K562 (cell line): ENCODE data around the gene PLEKHM2. TPM values are rescaled to one million over a fixed set of nuclear protein-coding genes. Genes with fewer than 3 reads are reported as not detected.

Experiments used
- ATAC-seq: fragments of 200-7000 bp; cut with Tn5 transposase; 3 replicates; pipeline ENCODE4 v1.9.1; 2020; ENCODE audit warnings: moderate library complexity
- BruUV-seq: library from RNA; stranded (reverse); fragments of 400-500 nt; replicated peaks from 2 replicates; lab custom pipeline; 2021; lab: Mats Ljungman, UMichigan
- CTCF ChIA-PET: fragments of 300-600 bp; formaldehyde crosslinking; extraction: SDS; loops from one replicate; lab custom pipeline; 2021; ENCODE audit warnings: low intra/inter-chr PET ratio; lab: Yijun Ruan, JAX
- POLR2A ChIA-PET: fragments of 300-600, 350-650 bp; sonication (Branson Sonifier 250); formaldehyde crosslinking; extraction: SDS; loops from one replicate; lab custom pipeline; 2021; ENCODE audit warnings: antibody characterized with exemption, inconsistent platforms; lab: Yijun Ruan, JAX
- DNase-seq, 4 experiments: peaks; one replicate each; pipeline versions ENCODE4 v3.0.0 to v3.0.0-alpha.2; 2011 to 2018; ENCODE audit warnings: low spot score in 3 of 4, mixed read lengths in 3 of 4; ENCODE audit errors: extremely low read depth in 1 of 4
- FAIRE-seq: peaks from 2 replicates; lab custom pipeline; 2011; peaks lifted over from hg19 to GRCh38; lab: Jason Lieb, UNC
- H2AFZ ChIP-seq: 2 replicates; pipeline ENCODE4 v1.6.0; 2011; ENCODE audit warnings: low read depth, low read length, control low read depth, inconsistent platforms
- H3K27ac ChIP-seq: fragments of 200-600 bp; 3 replicates; pipeline ENCODE4 v1.8.0; 2011; ENCODE audit warnings: low read depth, mild to moderate bottlenecking, control low read depth, inconsistent platforms, low read length, moderate library complexity, mixed read lengths; ENCODE audit errors: extremely low read depth
- H3K27me3 ChIP-seq, 2 experiments: fragments of 300-600 bp in 1 of 2; 2 replicates in 1 of 2; 3 replicates in 1 of 2; pipeline versions ENCODE4 v1.6.0 to v1.8.0; 2011; ENCODE audit warnings: inconsistent platforms in 2 of 2, low read length in 2 of 2, mild to moderate bottlenecking in 1 of 2, mixed read lengths in 1 of 2, moderate library complexity in 1 of 2; ENCODE audit not compliant: control insufficient read depth in 2 of 2, insufficient read depth in 2 of 2
- H3K36me3 ChIP-seq: fragments of 300-600 bp; 3 replicates; pipeline ENCODE4 v1.8.0; 2011; ENCODE audit warnings: mild to moderate bottlenecking, low read length, inconsistent platforms; ENCODE audit not compliant: control insufficient read depth, insufficient read depth
- H3K4me1 ChIP-seq, 2 experiments: fragments of 200-600 bp in 1 of 2; replicated peaks in 1 of 2; 2 replicates in 1 of 2; 3 replicates in 1 of 2; pipeline versions ENCODE4 v1.5.1 to v1.8.0; 2011; ENCODE audit warnings: inconsistent platforms in 2 of 2, low read length in 2 of 2, mild to moderate bottlenecking in 1 of 2, mixed read lengths in 1 of 2, moderate library complexity in 1 of 2; ENCODE audit not compliant: control insufficient read depth in 2 of 2, insufficient read depth in 2 of 2
- H3K4me2 ChIP-seq: 2 replicates; pipeline ENCODE4 v1.6.1; 2011; ENCODE audit warnings: low read length, control low read depth, inconsistent platforms, mixed read lengths; ENCODE audit not compliant: insufficient read depth
- H3K4me3 ChIP-seq: fragments of 200-600 bp; sonication (generic), shearing (Covaris generic); 2 replicates; pipeline ENCODE4 v1.5.1; 2016; ENCODE audit warnings: control low read depth, inconsistent platforms
- H3K79me2 ChIP-seq: fragments of 200-600 bp; 3 replicates; pipeline ENCODE4 v1.8.0; 2011; ENCODE audit warnings: low read length, inconsistent platforms; ENCODE audit not compliant: control insufficient read depth, insufficient read depth
- H3K9ac ChIP-seq, 2 experiments: 2 replicates each; pipeline versions ENCODE4 v1.6.0 to v1.6.1; 2011; ENCODE audit warnings: low read depth in 2 of 2, low read length in 2 of 2, control low read depth in 1 of 2, inconsistent platforms in 1 of 2, mild to moderate bottlenecking in 1 of 2, mixed read lengths in 1 of 2; ENCODE audit not compliant: insufficient read depth in 1 of 2
- H3K9me1 ChIP-seq: one replicate; pipeline ENCODE4 v1.6.0; 2011; ENCODE audit warnings: inconsistent platforms, mild to moderate bottlenecking, low read length, moderate library complexity; ENCODE audit not compliant: control insufficient read depth, insufficient read depth
- H3K9me3 ChIP-seq: replicated peaks from 2 replicates; pipeline ENCODE4 v1.5.1; 2011; ENCODE audit warnings: low read depth, low read length, inconsistent platforms; ENCODE audit not compliant: control insufficient read depth, insufficient read depth
- H4K20me1 ChIP-seq: replicated peaks from 2 replicates; pipeline ENCODE4 v1.6.1; 2011; ENCODE audit warnings: low read length, inconsistent platforms, mixed read lengths; ENCODE audit not compliant: control insufficient read depth, insufficient read depth
- CBFA2T3 ChIP-seq: fragments of 450-650 bp; IDR thresholded peaks from 2 replicates; pipeline ENCODE4 v1.6.1; 2017
- EZH2 ChIP-seq: IDR thresholded peaks from 2 replicates; pipeline ENCODE4 v1.6.1; 2012; ENCODE audit warnings: low read depth, mild to moderate bottlenecking, inconsistent platforms, low read length, borderline replicate concordance
- HMG20A ChIP-seq: fragments of 450-650 bp; formaldehyde crosslinking; conservative IDR thresholded peaks from 2 replicates; pipeline ENCODE4 v1.4.0; 2020; ENCODE audit warnings: mild to moderate bottlenecking, mixed read lengths
- MIER1 ChIP-seq: fragments of 450-650 bp; IDR thresholded peaks from 2 replicates; pipeline ENCODE4 v1.6.1; 2016; ENCODE audit warnings: antibody characterized with exemption, mild to moderate bottlenecking, low read depth
- RFX7 ChIP-seq: fragments of 250-450 bp; sonication (Bioruptor Pico); IDR thresholded peaks from 2 replicates; pipeline ENCODE4 v1.5.1; 2021; ENCODE audit warnings: mild to moderate bottlenecking
- SRF ChIP-seq, 2 experiments: fragments of 250-450, 450-650 bp in 1 of 2; sonication (Bioruptor Pico) in 1 of 2; sonication (generic) in 1 of 2; formaldehyde crosslinking; IDR thresholded peaks; 2 replicates each; pipeline versions ENCODE4 v1.5.0 to v1.5.1; 2020 to 2022; ENCODE audit warnings: mild to moderate bottlenecking in 1 of 2, missing genetic modification reagents in 1 of 2
- WGBS: fragments of 100-300 bp; shearing (Covaris generic); methylation state at CpG from one replicate; pipeline ENCODE4 v1.1.6; 2016; ENCODE audit warnings: low coverage, mixed read lengths; ENCODE audit not compliant: insufficient coverage; ENCODE audit errors: missing lambda C conversion rate; 5-methylcytosine and 5-hydroxymethylcytosine counted together
- in situ Hi-C: fragments of 300-500 bp; cut with MboI; formaldehyde crosslinking; loops from 4 replicates; pipeline ENCODE4 v1.15.0; 2018; ENCODE audit warnings: inconsistent platforms, mixed read lengths
- intact Hi-C: fragments of 100-400 bp; cut with micrococcal nuclease; formaldehyde crosslinking; loops from 2 replicates; pipeline ENCODE4 v1.14.2; 2022
- polyA plus RNA-seq, 8 experiments: library from polyadenylated mRNA; depleted of rRNA in 4 of 8; stranded (reverse) in 5 of 8; unstranded in 3 of 8; fragments of >200 nt; fragmentation: Nextera tagmentation in 2 of 8; fragmentation: Illumina TruSeq in 1 of 8; extraction: Ambion mirVana in 2 of 8; extraction: Trizol in 1 of 8; gene quantifications; 2 replicates each; pipeline versions ENCODE4 v1.2.1 to v1.2.3, GENCODE V29; 2011 to 2014; ENCODE audit warnings: inconsistent platforms in 1 of 8, missing spikeins in 1 of 8
- total RNA-seq, 7 experiments: library from RNA; depleted of rRNA in 6 of 7; stranded (reverse); fragments of >200 nt in 6 of 7; fragmentation: Illumina TruSeq in 2 of 7; extraction: Trizol in 2 of 7; gene quantifications; 2 replicates each; pipeline versions ENCODE4 v1.2.1 to v1.2.3, GENCODE V29; 2011 to 2021; ENCODE audit warnings: low replicate concordance in 1 of 7
- TF ChIP-seq, protein P1 (sequence below): sonication (generic); formaldehyde crosslinking; IDR thresholded peaks from 2 replicates; pipeline ENCODE4 v1.8.0; 2022; ENCODE audit warnings: missing genetic modification reagents, mild to moderate bottlenecking, moderate library complexity, borderline replicate concordance
- TF ChIP-seq, protein P2 (sequence below): fragments of 250-450 bp; sonication (Bioruptor Pico); IDR thresholded peaks from 2 replicates; pipeline ENCODE4 v1.5.0; 2021; ENCODE audit warnings: mild to moderate bottlenecking, borderline replicate concordance

The PLEKHM2 gene
- total and polyA plus RNA-seq, 9 of the 15 experiments (the other 6 are each of a cell fraction or from before 2014, with no cell fraction given): 0.27 to 63.7 (median 33.2) TPM

GRCh38 chr1:15771836-15772515 lies 87.9 kb downstream of the PLEKHM2 start:
- WGBS: 3% methylated on average over 6 of the region's 6 CpGs
- in situ Hi-C loops: no loop called here

More at GRCh38 chr1:15771836-15772515, 87.9 kb downstream of the PLEKHM2 start:
- peak; percentile 18; the same call in 1 of the 3 replicates for ATAC-seq
- TF ChIP-seq CBFA2T3: no peak
- TF ChIP-seq MIER1: no peak
- TF ChIP-seq EZH2: no peak
- TF ChIP-seq HMG20A (CRISPR knock-in tag): no peak
- TF ChIP-seq, protein P1, sequence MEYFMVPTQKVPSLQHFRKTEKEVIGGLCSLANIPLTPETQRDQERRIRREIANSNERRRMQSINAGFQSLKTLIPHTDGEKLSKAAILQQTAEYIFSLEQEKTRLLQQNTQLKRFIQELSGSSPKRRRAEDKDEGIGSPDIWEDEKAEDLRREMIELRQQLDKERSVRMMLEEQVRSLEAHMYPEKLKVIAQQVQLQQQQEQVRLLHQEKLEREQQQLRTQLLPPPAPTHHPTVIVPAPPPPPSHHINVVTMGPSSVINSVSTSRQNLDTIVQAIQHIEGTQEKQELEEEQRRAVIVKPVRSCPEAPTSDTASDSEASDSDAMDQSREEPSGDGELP (CRISPR knock-in tag): 0 out of 2 replicates have a peak, but pooled peaks have one; percentile 14
- TF ChIP-seq, protein P2, sequence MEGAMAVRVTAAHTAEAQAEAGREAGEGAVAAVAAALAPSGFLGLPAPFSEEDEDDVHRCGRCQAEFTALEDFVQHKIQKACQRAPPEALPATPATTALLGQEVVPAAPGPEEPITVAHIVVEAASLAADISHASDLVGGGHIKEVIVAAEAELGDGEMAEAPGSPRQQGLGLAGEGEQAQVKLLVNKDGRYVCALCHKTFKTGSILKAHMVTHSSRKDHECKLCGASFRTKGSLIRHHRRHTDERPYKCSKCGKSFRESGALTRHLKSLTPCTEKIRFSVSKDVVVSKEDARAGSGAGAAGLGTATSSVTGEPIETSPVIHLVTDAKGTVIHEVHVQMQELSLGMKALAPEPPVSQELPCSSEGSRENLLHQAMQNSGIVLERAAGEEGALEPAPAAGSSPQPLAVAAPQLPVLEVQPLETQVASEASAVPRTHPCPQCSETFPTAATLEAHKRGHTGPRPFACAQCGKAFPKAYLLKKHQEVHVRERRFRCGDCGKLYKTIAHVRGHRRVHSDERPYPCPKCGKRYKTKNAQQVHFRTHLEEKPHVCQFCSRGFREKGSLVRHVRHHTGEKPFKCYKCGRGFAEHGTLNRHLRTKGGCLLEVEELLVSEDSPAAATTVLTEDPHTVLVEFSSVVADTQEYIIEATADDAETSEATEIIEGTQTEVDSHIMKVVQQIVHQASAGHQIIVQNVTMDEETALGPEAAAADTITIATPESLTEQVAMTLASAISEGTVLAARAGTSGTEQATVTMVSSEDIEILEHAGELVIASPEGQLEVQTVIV (CRISPR knock-in tag): no peak
- no peak for TF ChIP-seq SRF (CRISPR knock-in tag; IDR thresholded peaks at IDR 0.05)
- TF ChIP-seq RFX7: no peak
- H3K27ac ChIP-seq: no peak overlapping the region
- peak; percentile 6 for FAIRE-seq
- H3K27me3 ChIP-seq: peaks cover 20 to 61% of the 10 kb centered on the region in 2 experiments
- ChIA-PET POLR2A (interaction anchor here (0.6 to 1.3 kb wide), 4 partner anchors 11 to 1133 kb away, joined by 3 to 4 read pairs (median 3); no protein-coding TSS in a partner anchor), CTCF (no interaction called here)
- H3K4me3 ChIP-seq: no peak overlapping the region
- H3K4me1 ChIP-seq: peaks cover 0 to 4% of the 10 kb centered on the region in 2 experiments; a peak in 2 of 5 replicates
- no peaks in the 10 kb centered on the region for H3K79me2 ChIP-seq
- DNase-seq: no peak
- intact Hi-C loops: no loop called here
- no peaks in the 10 kb centered on the region; the same call in 1 of the 2 replicates for H3K9me3 ChIP-seq
- H3K4me2 ChIP-seq: no peak overlapping the region
- H2AFZ ChIP-seq: no peak overlapping the region
- peak overlapping the region in 1 of 2 experiments; percentile 28; a peak in 1 of 4 replicates for H3K9ac ChIP-seq
- H3K9me1 ChIP-seq: no peaks in the 10 kb centered on the region
- H3K36me3 ChIP-seq: no peaks in the 10 kb centered on the region
- BruUV-seq: no TSS peak
- no peaks in the 10 kb centered on the region for H4K20me1 ChIP-seq
